Progenitor cell of endocrine pancreas (in vitro differentiated cells): ENCODE measurements around the gene SETBP1. TPM values are rescaled to one million over a fixed set of nuclear protein-coding genes. Genes with fewer than 3 reads are reported as not detected.

Source experiments
- DNase-seq: peaks from one replicate; pipeline ENCODE4 v3.0.0; 2021; ENCODE audit warnings: low spot score; ENCODE audit not compliant: unreplicated experiment
- H3K27ac Mint-ChIP-seq: 2 replicates; pipeline ENCODE4 v1.8.0; 2021; ENCODE audit warnings: mild to moderate bottlenecking, moderate library complexity, mixed read lengths
- H3K27me3 Mint-ChIP-seq: 2 replicates; pipeline ENCODE4 v1.8.0; 2021; ENCODE audit warnings: mixed read lengths
- H3K36me3 Mint-ChIP-seq: 2 replicates; pipeline ENCODE4 v1.8.0; 2022; ENCODE audit warnings: mixed read lengths; ENCODE audit not compliant: insufficient read depth
- H3K4me1 Mint-ChIP-seq: 2 replicates; pipeline ENCODE4 v1.8.0; 2021; ENCODE audit warnings: low read depth, mixed read lengths
- H3K4me3 Mint-ChIP-seq: 2 replicates; pipeline ENCODE4 v1.8.0; 2021; ENCODE audit warnings: low read depth, mild to moderate bottlenecking, moderate library complexity, mixed read lengths
- H3K9me3 Mint-ChIP-seq: 2 replicates; pipeline ENCODE4 v1.8.0; 2021; ENCODE audit warnings: low read depth, mixed read lengths
- total RNA-seq: library from RNA; stranded (reverse); gene quantifications from 2 replicates; pipeline ENCODE4 v1.2.1, GENCODE V29; 2021
- TF ChIP-seq, protein P1 (sequence below): fragments of 200-600 bp; sonication (generic); IDR thresholded peaks from one replicate; pipeline ENCODE4 v1.5.0; 2021; ENCODE audit warnings: antibody characterized with exemption, mild to moderate bottlenecking; ENCODE audit not compliant: unreplicated experiment

The SETBP1 gene
- total RNA-seq, 1 donor from 2014 or later = 30.8 TPM

DNA sequence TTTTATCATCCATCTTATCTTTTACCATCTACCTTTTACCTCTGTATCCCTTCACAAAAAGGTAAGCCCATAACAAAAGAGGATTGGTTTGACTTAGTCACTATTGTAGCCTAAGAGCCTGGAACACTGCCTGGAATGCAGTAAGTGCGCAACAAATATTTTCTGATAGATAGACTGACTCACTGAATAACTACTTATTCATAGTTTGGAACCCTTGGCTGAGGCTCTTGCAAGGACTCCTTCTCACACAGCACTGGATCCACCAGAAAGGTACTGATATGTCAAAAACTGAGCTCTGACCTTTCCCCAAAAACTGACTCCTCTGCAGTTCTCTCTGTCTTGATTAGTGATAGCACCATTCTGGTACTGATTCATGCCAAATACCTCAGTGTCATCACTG lies 426.7 kb downstream of the SETBP1 start:
- Mint-ChIP-seq H3K27ac (no peak overlapping the region), H3K4me1 (peaks cover 6% of the 10 kb centered on the region), H3K27me3 (peaks cover 9% of the 10 kb centered on the region), H3K36me3 (no peaks in the 10 kb centered on the region), H3K9me3 (no peaks in the 10 kb centered on the region), H3K4me3 (no peak overlapping the region)
- TF ChIP-seq, protein P1, sequence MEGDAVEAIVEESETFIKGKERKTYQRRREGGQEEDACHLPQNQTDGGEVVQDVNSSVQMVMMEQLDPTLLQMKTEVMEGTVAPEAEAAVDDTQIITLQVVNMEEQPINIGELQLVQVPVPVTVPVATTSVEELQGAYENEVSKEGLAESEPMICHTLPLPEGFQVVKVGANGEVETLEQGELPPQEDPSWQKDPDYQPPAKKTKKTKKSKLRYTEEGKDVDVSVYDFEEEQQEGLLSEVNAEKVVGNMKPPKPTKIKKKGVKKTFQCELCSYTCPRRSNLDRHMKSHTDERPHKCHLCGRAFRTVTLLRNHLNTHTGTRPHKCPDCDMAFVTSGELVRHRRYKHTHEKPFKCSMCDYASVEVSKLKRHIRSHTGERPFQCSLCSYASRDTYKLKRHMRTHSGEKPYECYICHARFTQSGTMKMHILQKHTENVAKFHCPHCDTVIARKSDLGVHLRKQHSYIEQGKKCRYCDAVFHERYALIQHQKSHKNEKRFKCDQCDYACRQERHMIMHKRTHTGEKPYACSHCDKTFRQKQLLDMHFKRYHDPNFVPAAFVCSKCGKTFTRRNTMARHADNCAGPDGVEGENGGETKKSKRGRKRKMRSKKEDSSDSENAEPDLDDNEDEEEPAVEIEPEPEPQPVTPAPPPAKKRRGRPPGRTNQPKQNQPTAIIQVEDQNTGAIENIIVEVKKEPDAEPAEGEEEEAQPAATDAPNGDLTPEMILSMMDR = no peak
- no peak for DNase-seq

DNA sequence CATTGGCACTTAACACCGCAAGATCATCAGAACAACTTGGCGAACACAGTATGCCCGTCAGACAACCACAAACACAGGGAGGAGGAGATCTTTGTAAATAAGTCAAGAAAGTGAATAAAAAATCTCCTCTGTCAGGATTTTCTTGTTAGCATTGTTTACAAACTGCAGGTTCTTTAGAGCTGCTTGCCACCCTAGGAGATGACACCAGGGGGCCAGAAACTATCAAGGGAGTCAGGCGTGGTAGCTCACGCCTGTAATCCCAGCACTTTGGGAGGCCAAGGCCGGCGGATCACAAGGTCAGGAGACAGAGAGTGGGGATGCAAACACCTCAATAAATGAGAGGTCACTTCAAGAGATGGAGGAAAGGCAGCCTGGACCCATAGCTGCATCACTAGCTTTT lies 428.1 kb downstream of the SETBP1 start:
- Mint-ChIP-seq H3K4me3 (no peak overlapping the region), H3K9me3 (no peaks in the 10 kb centered on the region), H3K27ac (no peak overlapping the region), H3K4me1 (no peaks in the 10 kb centered on the region), H3K27me3 (peaks cover 7% of the 10 kb centered on the region), H3K36me3 (no peaks in the 10 kb centered on the region)
- TF ChIP-seq, protein P1 = no peak
- DNase-seq = no peak

DNA sequence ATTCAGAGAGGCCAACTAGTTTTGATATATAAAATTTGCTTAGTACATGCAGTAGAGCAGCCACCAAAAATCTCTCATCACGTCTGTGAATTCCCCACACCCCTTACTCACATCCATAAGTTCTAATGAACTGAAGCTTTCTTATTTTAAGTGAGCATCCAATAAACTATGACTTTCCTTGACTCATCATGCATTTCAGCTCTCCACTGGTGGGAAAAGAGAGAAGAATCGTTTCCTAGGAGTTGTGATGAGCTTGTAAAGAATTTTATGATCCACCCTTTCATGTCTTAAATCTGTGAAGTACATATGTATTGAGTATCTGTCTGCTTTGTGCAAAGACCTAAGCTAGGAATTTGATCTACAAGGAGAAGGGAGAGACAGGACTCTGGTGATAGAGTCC lies 428.6 kb downstream of the SETBP1 start:
- Mint-ChIP-seq H3K27ac (no peak overlapping the region), H3K27me3 (peaks cover 7% of the 10 kb centered on the region), H3K9me3 (no peaks in the 10 kb centered on the region), H3K4me1 (no peaks in the 10 kb centered on the region), H3K4me3 (no peak overlapping the region), H3K36me3 (no peaks in the 10 kb centered on the region)
- DNase-seq = no peak
- TF ChIP-seq, protein P1 = no peak

DNA sequence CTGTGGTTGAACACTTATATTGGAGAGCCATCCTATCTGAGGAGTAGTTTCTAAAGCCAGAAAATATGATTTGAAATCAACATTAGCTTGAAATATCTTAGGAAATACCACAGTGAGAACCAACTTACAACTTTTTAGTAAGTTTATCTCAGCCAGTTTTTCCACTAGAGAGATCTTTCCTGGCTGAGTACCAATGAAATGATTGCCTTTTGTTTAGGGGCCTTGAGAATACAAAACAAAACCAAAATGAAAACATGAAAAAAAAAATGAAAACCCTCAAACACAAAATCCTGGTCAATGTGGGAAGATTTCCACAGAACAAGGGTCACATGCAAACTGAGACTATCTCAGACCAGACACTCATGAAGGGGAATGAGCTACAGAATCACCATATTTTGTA lies 429.0 kb downstream of the SETBP1 start:
- DNase-seq = no peak
- Mint-ChIP-seq H3K27ac (no peak overlapping the region), H3K27me3 (peaks cover 7% of the 10 kb centered on the region), H3K4me3 (no peak overlapping the region), H3K9me3 (no peaks in the 10 kb centered on the region), H3K4me1 (no peaks in the 10 kb centered on the region), H3K36me3 (no peaks in the 10 kb centered on the region)
- TF ChIP-seq, protein P1 = no peak

DNA sequence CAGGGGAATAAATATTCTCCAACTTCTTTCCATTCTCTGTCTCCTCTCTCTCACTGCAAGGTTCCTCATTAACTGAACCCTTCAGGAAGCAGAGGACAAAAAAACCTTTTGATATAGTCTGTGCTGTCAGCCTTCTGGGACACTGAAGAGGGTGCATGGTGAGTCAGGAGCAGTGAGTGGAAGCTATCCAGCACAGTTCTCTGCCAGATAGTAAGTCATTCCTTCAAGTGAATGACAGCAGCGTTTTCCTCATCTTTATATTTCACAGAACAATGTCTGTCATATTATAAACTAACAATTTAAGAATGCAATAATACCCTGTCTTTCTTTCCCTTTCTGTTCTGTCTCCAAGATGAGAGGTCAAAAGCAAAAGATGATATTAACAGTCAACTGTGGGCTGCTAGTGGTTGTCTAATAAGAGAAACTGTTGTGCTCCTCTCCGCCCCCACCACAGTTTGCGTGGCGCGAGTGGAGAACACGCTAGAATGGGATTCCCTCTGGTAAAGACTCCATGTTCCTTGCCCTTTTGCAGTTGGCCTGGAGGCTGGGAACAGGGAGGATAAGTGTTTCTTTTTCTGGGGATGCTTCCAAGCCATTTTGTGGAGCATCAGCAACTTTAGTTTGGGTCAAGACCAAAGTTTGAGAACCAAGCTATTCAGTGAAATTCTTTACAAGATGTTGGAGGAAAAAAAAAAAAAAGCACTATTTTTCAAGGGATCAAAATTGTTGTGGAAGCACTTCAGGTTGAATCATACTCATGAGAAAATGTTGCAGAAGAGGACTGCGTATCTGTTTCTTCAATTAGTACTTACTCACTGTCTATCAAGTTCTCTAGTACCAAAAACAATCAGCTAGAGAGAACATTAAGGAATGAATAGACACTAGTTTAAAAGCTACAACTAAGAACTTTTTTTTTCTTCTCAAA lies 430.2 kb downstream of the SETBP1 start:
- Mint-ChIP-seq H3K9me3 (no peaks in the 10 kb centered on the region), H3K27ac (no peak overlapping the region), H3K4me3 (no peak overlapping the region), H3K4me1 (no peaks in the 10 kb centered on the region), H3K36me3 (no peaks in the 10 kb centered on the region), H3K27me3 (peaks cover 14% of the 10 kb centered on the region)
- no peak for DNase-seq
- TF ChIP-seq, protein P1 = no peak
